ENCODE data around the gene NOM1.
"Not testable (repeated sequence)": the region's sequence is repeated elsewhere in the genome, so short reads cannot be mapped to it uniquely, and the experiment has no call there.

Gene NOM1

DNA sequence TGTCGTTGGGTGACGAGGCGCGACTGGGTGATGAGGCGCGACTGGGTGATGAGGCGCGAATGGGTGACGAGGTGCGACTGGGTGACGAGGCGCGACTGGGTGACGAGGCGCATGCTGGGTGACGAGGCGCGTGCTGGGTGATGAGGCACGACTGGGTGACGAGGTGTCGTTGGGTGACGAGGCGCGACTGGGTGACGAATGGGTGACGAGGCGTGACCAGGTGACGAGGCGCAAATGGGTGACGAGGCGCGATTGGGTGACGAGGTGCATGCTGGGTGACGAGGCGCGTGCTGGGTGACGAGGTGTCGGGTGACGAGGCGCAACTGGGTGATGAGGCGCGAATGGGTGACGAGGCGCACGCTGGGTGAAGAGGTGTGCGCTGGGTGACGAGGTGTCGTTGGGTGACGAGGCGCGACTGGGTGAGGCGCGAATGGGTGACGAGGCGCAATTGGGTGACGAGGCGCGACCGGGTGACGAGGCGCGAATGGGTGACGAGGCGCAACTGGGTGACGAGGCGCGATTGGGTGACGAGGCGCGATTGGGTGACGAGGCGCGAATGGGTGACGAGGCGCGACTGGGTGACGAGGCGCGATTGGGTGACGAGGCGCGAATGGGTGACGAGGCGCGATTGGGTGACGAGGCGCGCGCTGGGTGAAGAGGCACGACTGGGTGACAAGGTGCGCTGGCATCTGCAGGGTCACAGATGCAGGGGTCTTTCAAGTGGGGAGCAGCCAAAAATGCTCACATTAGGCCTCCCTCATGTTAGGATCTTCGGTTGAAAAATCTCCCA, 7.9 kb upstream of the NOM1 start:
- no peak overlapping the region for H3K9ac ChIP-seq (ENCODE audit: low read length)
- H3K27me3 ChIP-seq (replicated peaks; ENCODE audit: control insufficient read depth, insufficient read depth, low read length): peaks cover 25% of the 10 kb centered on the region
- H3K4me3 ChIP-seq (ENCODE audit: low read length): no peak overlapping the region
- no peaks in the 10 kb centered on the region for H3K36me3 ChIP-seq (ENCODE audit: control insufficient read depth, insufficient read depth, low read length, severe bottlenecking)
- H3K9me3 ChIP-seq (ENCODE audit: control insufficient read depth, low read length): no peaks in the 10 kb centered on the region
- no peak for DNase-seq (ENCODE audit: low read depth)
- no peaks in the 10 kb centered on the region for H3K4me1 ChIP-seq (ENCODE audit: control insufficient read depth, insufficient read depth, low read length)

DNA sequence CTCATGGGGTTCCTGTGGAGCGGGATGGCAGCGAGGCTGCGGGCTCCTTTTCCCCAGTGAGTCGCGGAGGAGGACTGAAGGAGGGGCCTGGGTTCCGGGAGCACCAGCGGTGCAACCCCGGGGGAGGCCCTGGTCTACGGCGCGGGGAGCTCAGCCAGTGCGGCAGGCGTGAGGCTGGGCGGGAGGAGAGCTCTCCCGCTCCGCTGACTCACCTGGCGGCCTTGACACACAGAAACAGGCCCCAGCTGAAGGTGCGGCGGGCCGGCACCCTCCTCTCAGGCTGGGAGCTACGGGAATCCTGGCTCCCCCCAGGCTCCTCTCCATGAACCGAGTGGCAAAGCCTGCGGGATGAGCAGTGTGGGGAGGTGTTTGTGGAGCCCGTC, 6.8 kb upstream of the NOM1 start:
- H3K4me3 ChIP-seq (ENCODE audit: low read length): no peak overlapping the region
- no peaks in the 10 kb centered on the region for H3K36me3 ChIP-seq (ENCODE audit: control insufficient read depth, insufficient read depth, low read length, severe bottlenecking)
- H3K9me3 ChIP-seq (ENCODE audit: control insufficient read depth, low read length): no peaks in the 10 kb centered on the region
- H3K27me3 ChIP-seq (replicated peaks; ENCODE audit: control insufficient read depth, insufficient read depth, low read length): peaks cover 25% of the 10 kb centered on the region
- no peak overlapping the region for H3K9ac ChIP-seq (ENCODE audit: low read length)
- DNase-seq (ENCODE audit: low read depth): no peak
- H3K4me1 ChIP-seq (ENCODE audit: control insufficient read depth, insufficient read depth, low read length): no peaks in the 10 kb centered on the region

DNA sequence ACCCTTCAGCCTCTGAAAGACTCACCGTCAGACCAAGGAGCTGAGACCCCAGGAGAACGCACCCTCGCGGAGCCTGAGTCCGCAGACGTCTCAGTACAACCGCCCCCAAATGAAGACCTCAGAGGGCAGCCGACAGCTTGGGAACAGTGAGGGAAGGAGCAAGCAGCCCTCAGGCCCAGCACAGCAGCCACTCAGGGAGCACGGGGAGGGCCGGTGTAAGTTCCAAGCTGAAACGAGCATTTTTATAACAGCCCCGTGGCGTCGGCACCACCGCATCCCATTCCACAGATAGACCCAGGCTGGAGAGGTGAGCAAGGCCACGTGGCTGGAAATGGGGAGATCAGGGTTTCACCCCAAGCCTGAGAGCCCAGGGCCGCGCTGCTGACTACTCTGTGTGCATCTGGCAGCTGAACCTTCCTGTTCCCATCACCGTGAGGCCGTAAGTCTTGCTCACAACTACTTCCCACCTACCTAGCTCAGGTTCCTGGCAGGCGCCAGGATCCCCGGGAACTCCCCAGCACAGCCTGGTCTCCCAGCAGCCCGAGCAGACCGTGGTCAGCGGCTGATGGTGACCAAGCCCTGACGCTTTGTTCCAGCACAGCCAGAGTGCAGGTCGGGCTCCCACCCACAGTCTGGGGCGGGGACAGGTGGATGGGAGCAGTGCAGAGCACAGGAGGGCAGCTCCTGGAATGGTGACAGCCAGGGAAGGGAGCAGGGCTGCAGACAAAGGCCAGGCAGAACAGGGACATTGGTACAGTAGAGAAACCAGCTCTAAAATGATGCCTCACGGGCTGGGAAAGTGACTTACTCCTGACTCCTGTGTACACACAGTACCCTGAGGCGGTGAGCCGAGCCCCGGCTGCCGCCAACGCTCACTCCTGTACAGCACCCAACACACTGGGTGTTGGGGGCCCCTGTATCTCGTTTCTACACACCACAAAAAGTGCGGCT, 6.1 kb upstream of the NOM1 start:
- Histone ChIP-seq H3K4me3 (ENCODE audit: low read length) (no peak overlapping the region), H3K4me1 (ENCODE audit: control insufficient read depth, insufficient read depth, low read length) (no peaks in the 10 kb centered on the region), H3K36me3 (ENCODE audit: control insufficient read depth, insufficient read depth, low read length, severe bottlenecking) (no peaks in the 10 kb centered on the region), H3K9me3 (ENCODE audit: control insufficient read depth, low read length) (no peaks in the 10 kb centered on the region), H3K9ac (ENCODE audit: low read length) (no peak overlapping the region), H3K27me3 (replicated peaks; ENCODE audit: control insufficient read depth, insufficient read depth, low read length) (peaks cover 25% of the 10 kb centered on the region)
- no peak for DNase-seq (ENCODE audit: low read depth)

DNA sequence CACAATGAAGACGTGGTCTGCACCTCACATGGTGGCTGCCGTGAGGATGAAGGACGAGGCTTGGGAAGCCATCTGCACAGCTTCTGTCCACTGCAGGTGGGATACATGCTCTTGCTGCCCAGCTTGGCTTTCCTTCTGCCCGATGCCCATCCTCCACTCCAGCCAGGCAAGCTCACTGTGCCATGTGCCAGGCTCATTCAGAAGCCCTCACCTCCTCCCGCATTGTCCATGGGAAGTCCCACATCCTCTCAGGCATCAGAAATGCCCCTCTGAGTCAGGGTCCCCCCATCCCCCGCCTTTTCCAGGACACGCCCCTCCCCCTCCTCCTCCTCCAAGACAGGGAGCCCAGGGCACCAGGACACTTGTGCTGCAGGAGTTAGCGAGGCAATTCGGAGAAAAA, 4.6 kb upstream of the NOM1 start:
- H3K4me3 ChIP-seq (ENCODE audit: low read length): no peak overlapping the region
- no peak overlapping the region for H3K9ac ChIP-seq (ENCODE audit: low read length)
- H3K9me3 ChIP-seq (ENCODE audit: control insufficient read depth, low read length): no peaks in the 10 kb centered on the region
- peaks cover 25% of the 10 kb centered on the region for H3K27me3 ChIP-seq (replicated peaks; ENCODE audit: control insufficient read depth, insufficient read depth, low read length)
- DNase-seq (ENCODE audit: low read depth): no peak
- no peaks in the 10 kb centered on the region for H3K36me3 ChIP-seq (ENCODE audit: control insufficient read depth, insufficient read depth, low read length, severe bottlenecking)
- no peaks in the 10 kb centered on the region for H3K4me1 ChIP-seq (ENCODE audit: control insufficient read depth, insufficient read depth, low read length)

DNA sequence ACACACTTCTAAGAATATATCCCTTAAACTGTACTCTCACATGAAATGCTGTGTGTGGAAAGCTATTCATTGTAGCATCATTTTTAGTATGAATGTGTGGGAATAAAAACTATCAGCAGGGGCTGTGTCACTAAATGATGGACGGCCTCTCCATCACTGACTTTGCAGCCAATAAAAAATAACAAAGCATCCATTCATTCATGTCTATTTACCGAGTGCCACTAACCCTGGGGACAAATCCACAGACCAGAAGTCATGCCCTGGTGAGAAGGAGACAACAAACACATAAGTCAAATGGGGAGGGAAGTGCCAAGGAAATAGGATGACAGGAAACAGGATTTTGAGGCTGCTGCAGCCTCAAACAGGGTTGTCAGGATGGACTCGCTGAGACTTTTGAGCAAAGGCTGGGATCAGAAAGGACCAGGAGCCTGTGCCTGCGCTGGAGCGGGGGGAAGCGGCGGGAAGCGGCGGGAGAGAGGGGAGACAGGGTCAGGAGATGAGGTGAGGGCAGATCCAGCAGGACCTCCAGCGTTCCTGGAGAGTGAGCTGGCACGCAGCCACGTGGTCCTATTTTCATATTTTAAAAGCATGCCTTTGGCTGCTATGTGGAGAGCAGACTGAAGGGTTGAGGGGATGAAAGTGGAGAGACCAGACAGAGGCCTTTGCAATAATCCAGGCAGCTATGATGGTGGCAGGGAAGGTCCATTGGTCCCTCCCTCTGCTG, 2.2 kb upstream of the NOM1 start:
- no peak overlapping the region for H3K9ac ChIP-seq (ENCODE audit: low read length)
- no peaks in the 10 kb centered on the region for H3K9me3 ChIP-seq (ENCODE audit: control insufficient read depth, low read length)
- H3K36me3 ChIP-seq (ENCODE audit: control insufficient read depth, insufficient read depth, low read length, severe bottlenecking): peaks cover 2% of the 10 kb centered on the region
- peaks cover 24% of the 10 kb centered on the region for H3K27me3 ChIP-seq (replicated peaks; ENCODE audit: control insufficient read depth, insufficient read depth, low read length)
- H3K4me3 ChIP-seq (ENCODE audit: low read length): no peak overlapping the region
- H3K4me1 ChIP-seq (ENCODE audit: control insufficient read depth, insufficient read depth, low read length): peaks cover 17% of the 10 kb centered on the region
- DNase-seq (ENCODE audit: low read depth): no peak

DNA sequence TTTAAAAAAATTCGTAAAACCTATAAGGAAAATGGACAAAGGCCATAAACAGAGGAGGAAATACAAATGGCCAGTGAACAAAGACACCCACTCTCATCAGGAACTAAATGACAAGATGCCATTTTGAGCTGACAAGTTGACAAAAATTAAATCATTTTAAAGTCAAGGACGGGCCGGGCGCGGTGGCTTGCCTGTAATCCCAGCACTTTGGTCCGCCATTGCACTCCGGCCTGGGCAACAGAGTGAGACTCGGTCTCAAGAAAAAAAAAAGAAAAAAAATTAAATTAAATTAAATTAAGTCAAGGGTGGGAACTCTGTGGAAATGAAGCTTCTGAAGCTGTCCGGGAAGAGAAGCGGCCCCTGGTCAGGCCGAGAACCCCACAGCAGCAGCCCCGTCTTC, 1.2 kb upstream of the NOM1 start:
- DNase-seq (ENCODE audit: low read depth): no peak
- Histone ChIP-seq H3K9me3 (ENCODE audit: control insufficient read depth, low read length) (no peaks in the 10 kb centered on the region), H3K36me3 (ENCODE audit: control insufficient read depth, insufficient read depth, low read length, severe bottlenecking) (peaks cover 9% of the 10 kb centered on the region), H3K9ac (ENCODE audit: low read length) (peak overlapping the region; percentile 93), H3K27me3 (replicated peaks; ENCODE audit: control insufficient read depth, insufficient read depth, low read length) (peaks cover 15% of the 10 kb centered on the region), H3K4me3 (ENCODE audit: low read length) (peak overlapping the region; percentile 95), H3K4me1 (ENCODE audit: control insufficient read depth, insufficient read depth, low read length) (peaks cover 17% of the 10 kb centered on the region)

DNA sequence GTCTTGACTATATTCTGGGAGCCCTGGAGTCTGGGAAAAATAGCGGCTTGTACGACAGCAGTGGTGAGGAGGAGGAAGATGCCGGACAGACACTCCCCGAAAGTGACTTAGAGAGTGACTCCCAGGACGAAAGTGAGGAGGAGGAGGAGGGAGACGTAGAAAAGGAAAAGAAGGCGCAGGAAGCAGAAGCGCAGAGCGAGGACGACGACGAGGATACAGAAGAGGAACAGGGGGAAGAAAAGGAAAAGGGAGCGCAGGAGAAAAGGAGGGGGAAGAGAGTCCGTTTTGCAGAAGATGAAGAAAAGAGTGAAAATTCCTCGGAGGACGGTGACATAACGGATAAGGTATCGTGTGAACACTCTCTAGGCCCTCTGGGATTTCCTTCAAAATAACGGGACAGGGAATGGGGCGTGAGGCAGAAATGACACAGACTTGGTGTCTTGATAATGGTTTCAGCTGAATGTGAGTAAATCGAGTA, 908 bp downstream of the NOM1 start:
- DNase-seq (ENCODE audit: low read depth): peak; percentile 46
- no peaks in the 10 kb centered on the region for H3K9me3 ChIP-seq (ENCODE audit: control insufficient read depth, low read length)
- peaks cover 29% of the 10 kb centered on the region for H3K36me3 ChIP-seq (ENCODE audit: control insufficient read depth, insufficient read depth, low read length, severe bottlenecking)
- H3K27me3 ChIP-seq (replicated peaks; ENCODE audit: control insufficient read depth, insufficient read depth, low read length): no peaks in the 10 kb centered on the region
- peak overlapping the region; percentile 95 for H3K4me3 ChIP-seq (ENCODE audit: low read length)
- H3K4me1 ChIP-seq (ENCODE audit: control insufficient read depth, insufficient read depth, low read length): peaks cover 17% of the 10 kb centered on the region
- H3K9ac ChIP-seq (ENCODE audit: low read length): peak overlapping the region; percentile 93

DNA sequence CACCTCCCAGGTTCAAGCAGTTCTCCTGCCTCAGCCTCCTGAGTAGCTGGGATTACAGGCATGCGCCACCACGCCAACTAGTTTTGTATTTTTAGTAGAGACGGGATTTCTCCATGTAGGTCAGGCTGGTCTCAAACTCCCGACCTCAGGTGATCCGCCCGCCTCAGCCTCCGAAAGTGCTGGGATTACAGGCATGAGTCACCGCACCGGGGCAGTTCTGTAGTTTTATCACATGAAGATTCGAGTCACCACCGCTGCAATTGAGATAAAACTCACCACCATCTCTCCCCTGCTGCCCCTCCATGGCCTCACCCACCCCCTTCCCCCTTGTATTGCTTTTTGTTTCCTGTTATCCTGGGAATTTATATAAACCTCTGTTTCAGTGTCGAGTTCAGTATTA, 3.7 kb downstream of the NOM1 start:
- not testable (repeated sequence) for H3K9me3 ChIP-seq (ENCODE audit: control insufficient read depth, low read length); H3K27me3 ChIP-seq (replicated peaks; ENCODE audit: control insufficient read depth, insufficient read depth, low read length); DNase-seq (ENCODE audit: low read depth); H3K9ac ChIP-seq (ENCODE audit: low read length); H3K4me3 ChIP-seq (ENCODE audit: low read length)
- peaks cover 17% of the 10 kb centered on the region for H3K4me1 ChIP-seq (ENCODE audit: control insufficient read depth, insufficient read depth, low read length)
- peaks cover 49% of the 10 kb centered on the region for H3K36me3 ChIP-seq (ENCODE audit: control insufficient read depth, insufficient read depth, low read length, severe bottlenecking)

DNA sequence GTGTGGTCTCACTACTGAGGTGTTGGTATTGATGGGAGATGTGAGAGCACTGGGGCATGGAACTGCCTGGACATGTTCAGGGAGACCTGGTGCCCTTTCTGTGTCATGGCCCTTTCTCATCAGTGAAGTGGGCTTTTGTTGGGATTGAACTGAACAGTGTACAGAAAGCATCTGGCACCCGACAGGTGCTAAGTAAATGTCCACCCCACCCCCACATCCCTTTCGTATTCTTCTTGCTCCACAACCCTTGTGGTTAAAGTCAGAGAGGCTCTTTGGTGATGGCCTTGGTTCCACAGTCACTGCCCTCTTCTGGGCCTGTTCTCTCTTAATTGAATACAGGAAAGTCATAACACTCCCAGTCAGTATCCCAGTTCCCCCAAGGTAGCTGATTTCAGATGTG, 5.4 kb downstream of the NOM1 start:
- Histone ChIP-seq H3K36me3 (ENCODE audit: control insufficient read depth, insufficient read depth, low read length, severe bottlenecking) (peaks cover 62% of the 10 kb centered on the region), H3K4me1 (ENCODE audit: control insufficient read depth, insufficient read depth, low read length) (peaks cover 17% of the 10 kb centered on the region), H3K9me3 (ENCODE audit: control insufficient read depth, low read length) (no peaks in the 10 kb centered on the region), H3K9ac (ENCODE audit: low read length) (no peak overlapping the region), H3K4me3 (ENCODE audit: low read length) (no peak overlapping the region), H3K27me3 (replicated peaks; ENCODE audit: control insufficient read depth, insufficient read depth, low read length) (no peaks in the 10 kb centered on the region)
- DNase-seq (ENCODE audit: low read depth): no peak

DNA sequence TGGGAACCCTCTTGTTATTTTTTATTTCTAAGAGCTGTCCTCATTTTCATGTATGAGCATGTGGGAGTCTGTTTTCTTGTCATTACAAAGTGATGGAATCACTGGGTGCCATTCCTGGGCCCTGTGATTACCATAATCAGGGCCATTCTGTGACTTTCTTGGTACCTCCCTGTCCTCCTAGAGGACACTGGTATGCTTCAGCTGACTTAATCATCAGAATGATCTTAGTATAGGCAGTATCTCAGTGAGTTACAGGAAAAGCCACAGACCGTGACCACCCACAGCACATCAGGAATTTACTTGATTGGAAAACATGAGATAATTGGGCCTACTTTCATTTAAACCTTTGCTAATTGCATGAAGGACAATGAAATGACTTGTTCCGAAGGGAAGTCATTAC, 7.2 kb downstream of the NOM1 start:
- Histone ChIP-seq H3K27me3 (replicated peaks; ENCODE audit: control insufficient read depth, insufficient read depth, low read length) (no peaks in the 10 kb centered on the region), H3K4me3 (ENCODE audit: low read length) (no peak overlapping the region), H3K9ac (ENCODE audit: low read length) (no peak overlapping the region), H3K36me3 (ENCODE audit: control insufficient read depth, insufficient read depth, low read length, severe bottlenecking) (peaks cover 80% of the 10 kb centered on the region), H3K9me3 (ENCODE audit: control insufficient read depth, low read length) (no peaks in the 10 kb centered on the region), H3K4me1 (ENCODE audit: control insufficient read depth, insufficient read depth, low read length) (peaks cover 5% of the 10 kb centered on the region)
- peak; percentile 17 for DNase-seq (ENCODE audit: low read depth)

DNA sequence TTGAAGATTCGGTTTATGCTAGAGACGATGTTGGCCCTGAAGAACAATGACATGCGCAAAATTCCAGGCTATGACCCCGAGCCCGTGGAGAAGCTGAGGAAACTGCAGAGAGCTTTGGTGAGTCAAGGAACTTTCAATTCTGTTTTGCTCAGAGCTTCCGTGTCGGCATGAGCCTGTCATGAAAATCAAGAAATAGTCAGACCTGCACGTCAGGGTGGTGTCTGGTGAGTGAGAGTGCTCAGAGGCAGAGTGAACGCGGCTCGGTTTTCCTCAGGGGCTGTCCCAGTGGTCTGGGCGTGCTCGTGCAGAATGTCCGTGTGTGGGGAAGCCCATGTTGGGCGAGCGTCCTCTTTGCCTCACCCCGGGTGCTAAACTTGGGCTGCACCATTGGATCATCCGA, 12.6 kb downstream of the NOM1 start:
- no peak overlapping the region for H3K4me3 ChIP-seq (ENCODE audit: low read length)
- H3K36me3 ChIP-seq (ENCODE audit: control insufficient read depth, insufficient read depth, low read length, severe bottlenecking): peaks cover 89% of the 10 kb centered on the region
- H3K9ac ChIP-seq (ENCODE audit: low read length): no peak overlapping the region
- no peak for DNase-seq (ENCODE audit: low read depth)
- no peaks in the 10 kb centered on the region for H3K27me3 ChIP-seq (replicated peaks; ENCODE audit: control insufficient read depth, insufficient read depth, low read length)
- no peaks in the 10 kb centered on the region for H3K4me1 ChIP-seq (ENCODE audit: control insufficient read depth, insufficient read depth, low read length)
- no peaks in the 10 kb centered on the region for H3K9me3 ChIP-seq (ENCODE audit: control insufficient read depth, low read length)

Data from adipocyte (in vitro differentiated cells).